Measurements from ENCODE around the gene ZNF595.
"Not testable (repeated sequence)": the region's sequence is repeated elsewhere in the genome, so short reads cannot be mapped to it uniquely, and the experiment has no call there.

DNA sequence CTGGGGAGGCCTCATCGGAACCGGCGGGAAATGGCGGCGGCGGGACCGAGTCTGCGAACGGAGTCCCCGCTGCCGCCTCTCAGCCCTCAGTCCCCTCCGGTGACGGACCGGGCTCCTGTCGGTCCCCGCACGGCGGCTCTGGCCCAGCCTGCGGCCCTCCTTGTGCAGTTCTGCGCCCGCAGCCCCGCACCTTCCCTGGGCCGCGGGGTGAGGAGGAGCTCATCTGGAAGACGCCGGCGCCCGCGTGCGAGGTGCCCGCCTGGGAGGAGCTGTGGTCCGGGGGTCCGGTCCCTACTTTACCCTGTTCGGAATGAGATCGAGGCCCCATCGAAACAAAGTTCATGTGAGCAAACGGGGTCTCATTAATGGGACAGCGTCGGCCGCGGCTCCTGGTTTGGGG, 400 bp downstream of the ZNF595 start:
- TF ChIP-seq REST (IDR thresholded peaks at IDR 0.05; ENCODE audit: insufficient read depth in 1 of 2, low read depth in 2 of 2, low read length in 1 of 2); CTCF (IDR thresholded peaks at IDR 0.05); TCF7L2 (IDR thresholded peaks at IDR 0.05; ENCODE audit: low read depth, low read length); POLR2AphosphoS5 (IDR thresholded peaks at IDR 0.05; ENCODE audit: low read depth, low read length); SIN3A (IDR thresholded peaks at IDR 0.05; ENCODE audit: borderline replicate concordance, insufficient read depth, low read depth, low read length): not testable (repeated sequence)
